Fibroblast of the conjunctiva (primary cell): ENCODE measurements around the gene NXPE1.
"Not testable (repeated sequence)": the region's sequence is repeated elsewhere in the genome, so short reads cannot be mapped to it uniquely, and the experiment has no call there.

Source experiments
- DNase-seq: peaks from one replicate; pipeline ENCODE4 v3.0.0-alpha.2; 2010; ENCODE audit warnings: low read depth

The NXPE1 gene

GRCh38 chr11:114559425-114560310 is at the start of gene NXPE1:
NXPE1 (minus strand) TSS chr11:114559881; CDS start chr11:114551201, 8,680 bp downstream.
- DNase-seq: no peak

DNA sequence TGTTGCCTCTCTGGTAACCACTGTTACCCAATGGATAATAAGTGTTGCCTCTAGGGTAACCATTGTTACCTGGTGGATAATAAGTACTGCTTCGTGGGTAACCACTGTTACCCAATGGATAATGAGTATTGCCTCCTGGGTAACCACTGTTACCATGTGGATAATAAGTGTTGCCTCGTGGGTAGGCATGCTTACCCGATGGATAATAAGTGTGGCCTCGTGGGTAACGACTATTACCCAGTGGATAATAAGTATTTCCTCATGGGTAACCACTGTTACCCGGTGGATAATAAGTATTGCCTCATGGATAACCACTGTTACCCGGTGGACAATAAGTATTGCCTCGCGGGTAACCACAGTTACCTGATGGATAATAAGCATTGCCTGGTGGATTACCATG is 49.7 kb upstream of the NXPE1 start:
- no peak for DNase-seq

DNA sequence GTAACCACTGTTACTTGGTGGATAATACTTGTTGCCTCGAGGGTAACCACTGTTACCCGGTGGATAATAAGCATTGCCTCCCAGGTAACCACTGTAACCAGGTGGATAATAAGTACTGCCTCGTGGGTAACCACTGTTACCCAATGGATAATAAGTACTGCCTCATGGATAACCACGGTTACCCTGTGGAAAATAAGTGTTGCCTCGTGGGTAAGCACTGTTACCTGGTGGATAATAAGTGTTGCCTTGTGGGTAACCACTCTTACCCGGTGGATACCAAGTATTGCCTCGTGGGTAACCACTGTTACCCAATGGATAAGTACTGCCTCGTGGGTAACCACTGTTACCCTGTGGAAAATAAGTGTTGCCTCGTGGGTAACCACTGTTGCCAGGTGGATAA is 48.9 kb upstream of the NXPE1 start:
- DNase-seq: not testable (repeated sequence)

DNA sequence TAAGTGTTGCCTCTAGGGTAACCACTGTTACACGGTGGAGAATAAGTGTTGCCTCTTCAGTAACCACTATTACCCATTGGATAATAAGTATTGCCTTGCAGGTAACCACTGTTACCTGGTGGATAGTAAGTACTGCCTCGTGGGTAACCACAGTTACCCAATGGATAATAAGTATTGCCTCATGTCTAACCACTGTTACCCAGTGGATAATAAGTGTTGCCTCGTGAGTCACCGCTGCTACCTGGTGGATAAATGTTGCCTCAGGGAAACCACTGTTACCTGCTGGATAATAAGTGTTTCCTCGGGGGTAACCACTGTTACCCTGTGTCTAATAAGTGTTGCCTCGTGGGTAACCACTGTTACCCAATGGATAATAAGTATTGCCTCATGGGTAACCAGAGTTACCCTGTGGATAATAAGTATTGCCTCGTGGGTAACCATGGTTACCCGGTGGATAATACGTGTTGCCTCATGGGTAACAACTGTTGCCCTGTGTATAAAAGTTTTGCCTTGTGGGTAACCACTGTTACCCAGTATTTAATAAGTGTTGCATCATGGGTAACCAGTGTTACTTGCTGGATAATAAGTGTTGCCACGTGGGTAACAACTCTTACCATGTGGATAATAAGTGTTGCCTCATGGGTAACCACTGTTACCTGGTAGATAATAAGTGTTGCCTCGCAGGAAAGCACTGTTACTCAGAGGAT is 48.2 kb upstream of the NXPE1 start:
- no peak for DNase-seq

DNA sequence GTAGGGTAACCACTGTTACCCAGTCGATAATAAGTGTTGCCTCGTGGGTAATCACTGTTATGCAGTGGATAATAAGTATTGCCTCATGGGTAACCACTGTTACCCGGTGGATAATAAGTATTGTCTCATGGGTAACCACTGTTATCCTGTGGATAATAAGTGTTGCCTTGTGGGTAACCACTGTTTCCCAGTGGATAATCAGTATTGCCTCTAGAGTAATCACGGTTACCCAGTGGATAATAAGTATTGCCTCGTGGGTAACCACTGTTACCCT is 47.1 kb upstream of the NXPE1 start:
- DNase-seq: not testable (repeated sequence)

DNA sequence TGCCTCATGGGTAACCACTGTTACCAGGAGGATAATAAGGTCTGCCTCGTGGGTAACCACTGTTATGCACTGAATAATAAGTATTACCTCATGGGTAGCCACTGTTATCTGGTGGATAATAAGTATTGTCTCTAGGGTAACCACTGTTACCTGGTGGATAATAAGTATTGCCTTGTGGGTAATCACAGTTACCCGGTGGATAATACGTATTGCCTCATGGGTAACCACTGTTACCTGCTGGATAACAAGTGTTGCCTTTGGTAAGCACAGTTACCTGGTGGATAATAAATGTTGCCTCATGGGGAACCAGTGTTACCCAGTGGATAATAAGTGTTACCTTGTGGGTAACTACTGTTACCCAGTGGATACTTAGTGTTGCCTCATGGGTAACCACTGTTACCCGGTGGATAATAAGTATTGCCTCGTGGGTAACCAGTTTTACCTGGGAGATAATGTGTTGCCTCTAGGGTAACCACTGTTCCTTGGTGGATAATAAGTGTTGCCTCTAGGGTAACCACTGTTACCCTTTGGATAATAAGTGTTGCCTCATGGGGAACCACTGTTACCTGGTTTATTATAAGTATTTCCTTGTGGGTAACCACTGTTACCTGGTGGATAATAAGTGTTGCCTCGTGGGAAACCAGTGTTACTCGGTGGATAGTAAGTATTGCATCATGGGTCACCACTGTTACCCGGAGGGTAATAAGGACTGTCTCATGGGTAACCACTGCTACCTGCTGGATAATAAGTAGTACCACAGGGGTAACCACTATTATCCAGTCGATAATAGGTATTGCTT is 46.5 kb upstream of the NXPE1 start:
- no peak for DNase-seq

- DNase-seq: no peak
Observed at GRCh38 chr11:114605370-114605769, 45.7 kb upstream of the NXPE1 start.

- no peak for DNase-seq
Observed at GRCh38 chr11:114604886-114605285, 45.2 kb upstream of the NXPE1 start.

DNA sequence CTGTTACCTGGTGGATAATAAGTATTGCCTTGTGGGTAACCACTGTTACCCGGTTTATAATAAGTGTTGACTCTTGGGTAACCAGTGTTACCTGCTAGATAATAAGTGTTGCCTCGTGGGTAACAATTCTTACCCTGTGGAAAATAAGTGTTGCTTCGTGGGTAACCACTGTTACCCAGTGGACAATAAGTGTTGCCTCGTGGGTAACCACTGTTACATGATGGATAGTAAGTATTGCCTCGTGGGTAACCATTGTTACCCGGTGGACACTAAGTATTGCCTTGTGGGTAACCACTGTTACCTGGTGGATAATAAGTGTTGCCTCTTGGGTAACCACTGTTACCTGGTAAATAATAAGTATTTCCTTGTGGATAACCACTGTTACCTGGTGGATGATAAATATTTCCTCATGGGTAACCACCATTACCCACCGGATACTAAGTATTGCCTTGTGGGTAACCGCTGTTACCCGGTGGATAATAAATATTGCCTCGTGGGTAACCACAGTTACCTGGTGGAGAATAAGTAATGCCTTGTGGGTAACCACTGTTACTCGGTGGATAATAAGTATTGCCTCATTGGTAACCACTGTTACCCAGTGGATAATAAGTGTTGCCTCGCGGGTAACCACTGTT is 44.6 kb upstream of the NXPE1 start:
- DNase-seq: no peak

DNA sequence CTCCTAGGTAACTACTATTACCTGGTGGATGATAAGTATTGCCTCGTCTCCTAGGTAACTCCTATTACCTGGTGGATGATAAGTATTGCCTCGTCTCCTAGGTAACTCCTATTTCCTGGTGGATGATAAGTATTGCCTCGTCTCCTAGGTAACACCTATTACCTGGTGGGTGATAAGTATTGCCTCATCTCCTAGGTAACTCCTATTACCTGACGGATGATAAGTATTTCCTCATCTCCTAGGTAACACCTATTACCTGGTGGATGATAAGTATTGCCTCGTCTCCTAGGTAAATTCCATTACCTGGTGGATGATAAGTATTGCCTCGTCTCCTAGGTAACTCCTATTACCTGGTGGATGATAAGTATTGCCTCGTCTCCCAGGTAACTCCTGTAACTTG is 43.5 kb upstream of the NXPE1 start:
- DNase-seq: not testable (repeated sequence)

GRCh38 chr11:114598461-114598860 is 38.8 kb upstream of the NXPE1 start:
- no peak for DNase-seq

DNA sequence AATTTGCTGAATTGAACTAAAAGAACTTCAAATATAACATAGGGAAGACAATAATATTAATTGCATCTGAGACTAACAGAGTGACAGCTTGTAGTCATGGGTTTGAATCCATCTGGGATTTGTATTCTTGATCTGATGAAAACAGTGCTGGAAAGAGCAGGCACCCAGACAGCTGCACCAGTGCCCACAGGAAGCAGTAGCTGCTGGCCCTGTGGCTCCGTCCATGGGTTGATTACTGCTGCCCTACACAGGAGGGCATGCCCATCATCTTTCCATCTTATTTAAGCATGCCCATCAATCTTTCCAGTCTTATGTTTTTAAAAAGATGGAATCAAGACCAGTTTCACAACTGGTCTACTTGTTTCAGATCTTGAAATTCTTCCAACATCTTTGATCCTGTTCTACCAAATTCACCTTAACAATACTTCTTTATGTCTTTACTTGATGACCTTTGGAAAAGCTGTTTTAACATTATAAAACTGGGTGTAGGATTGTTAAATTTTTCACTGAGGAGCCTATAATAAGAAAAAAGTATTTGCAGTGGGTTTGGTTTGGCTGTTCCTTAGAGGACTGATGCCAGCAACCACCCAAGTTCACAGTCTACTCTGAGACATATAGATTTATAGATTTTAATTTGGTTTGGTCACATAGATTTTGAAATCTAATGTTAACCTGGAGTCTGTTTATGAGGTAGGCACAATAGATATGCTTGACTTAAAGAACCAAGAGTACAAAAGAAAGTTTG is 36.7 kb upstream of the NXPE1 start:
- no peak for DNase-seq

- DNase-seq: no peak
Observed at GRCh38 chr11:114595571-114595970, 35.9 kb upstream of the NXPE1 start, which contains the start of gene NXPE4. NXPE4 (minus strand) TSS chr11:114595786; CDS start chr11:114594759, 1,027 bp downstream.

GRCh38 chr11:114594703-114595102 is 35.0 kb upstream of the NXPE1 start:
- no peak for DNase-seq

- no peak for DNase-seq
Observed at GRCh38 chr11:114587398-114587953, 27.8 kb upstream of the NXPE1 start.

- no peak for DNase-seq
Observed at GRCh38 chr11:114586797-114587196, 27.1 kb upstream of the NXPE1 start.

DNA sequence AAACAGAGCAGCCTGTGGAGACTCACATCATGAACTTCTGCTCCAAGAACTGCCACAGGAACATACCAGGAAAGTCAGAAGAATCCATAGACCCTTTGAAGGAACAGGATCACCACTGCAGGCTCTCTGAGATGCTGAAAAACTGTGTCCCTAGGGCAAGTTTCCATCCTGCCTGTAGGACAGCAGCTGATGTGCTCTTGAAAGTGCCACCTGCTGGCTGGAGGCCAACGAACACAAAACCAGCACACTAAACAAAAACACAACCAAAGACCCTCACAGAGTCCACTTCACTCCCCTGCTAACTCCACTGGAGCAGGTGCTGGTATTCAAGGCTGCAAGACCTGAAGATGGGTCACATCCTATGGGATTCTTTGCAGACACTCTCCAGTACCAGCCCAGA is 12.0 kb upstream of the NXPE1 start:
- no peak for DNase-seq

DNA sequence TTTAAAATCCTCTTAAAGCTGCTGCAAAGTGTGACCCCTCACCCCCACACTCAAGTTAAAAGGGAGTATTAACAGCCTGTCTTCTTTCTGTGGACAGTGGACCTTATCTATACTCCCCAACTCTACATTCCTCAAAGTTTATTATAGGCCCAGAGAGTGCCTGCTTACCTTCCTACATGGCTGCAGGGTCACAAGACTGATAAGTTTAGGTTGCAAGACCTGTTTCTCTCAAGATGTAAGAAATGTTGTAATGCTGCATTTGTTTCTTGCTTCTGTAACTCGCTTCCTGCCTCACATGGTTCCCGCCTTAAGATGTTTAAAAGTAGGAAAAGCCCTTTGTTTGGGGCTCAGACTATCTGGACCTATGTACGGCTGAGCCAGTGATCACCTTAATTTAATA is 10.1 kb upstream of the NXPE1 start:
- no peak for DNase-seq

DNA sequence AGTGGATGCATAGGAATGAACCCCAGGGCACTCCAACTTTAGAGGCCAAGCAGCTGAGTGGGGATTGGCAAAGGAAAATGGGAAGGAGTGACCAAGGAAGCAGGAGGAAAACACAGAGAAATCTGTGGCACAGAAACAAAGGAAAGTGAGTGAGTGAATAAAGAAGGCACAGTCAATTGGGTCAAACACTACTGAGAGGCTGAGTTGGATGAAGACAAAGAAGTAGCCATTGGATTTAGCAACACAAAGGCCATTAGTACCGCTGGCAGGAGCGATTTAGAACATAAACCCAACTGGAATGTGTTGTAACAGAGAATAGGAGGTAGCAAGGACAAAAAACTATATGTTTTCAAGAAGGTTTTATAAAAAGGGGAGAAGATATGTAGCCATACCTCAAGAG is 6.6 kb upstream of the NXPE1 start:
- DNase-seq: no peak

- DNase-seq: no peak
Observed at GRCh38 chr11:114564831-114565230, 5.2 kb upstream of the NXPE1 start.

DNA sequence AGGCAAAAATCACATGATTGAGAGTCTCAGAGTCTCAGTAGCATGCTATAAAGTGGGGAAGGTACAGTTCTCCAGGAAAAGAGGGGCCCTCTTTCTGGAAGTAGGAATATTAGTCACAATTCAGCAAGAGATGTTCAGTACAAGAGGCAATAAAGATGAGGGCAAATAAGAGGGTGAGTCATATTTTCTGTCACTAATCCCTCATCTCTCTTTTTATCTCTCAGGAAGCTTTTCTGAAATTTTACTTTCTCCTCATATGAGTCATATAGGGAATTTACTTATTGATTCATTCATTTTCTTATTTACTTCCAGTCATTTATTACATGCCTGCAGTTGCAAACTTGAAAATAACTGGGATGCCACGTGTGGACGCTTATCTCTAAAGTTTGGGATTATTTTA is 3.4 kb upstream of the NXPE1 start:
- DNase-seq: no peak
